ENCODE measurements around the gene PRICKLE3. TPM values are rescaled to one million over a fixed set of nuclear protein-coding genes. Genes with fewer than 3 reads are reported as not detected.
"Not testable (repeated sequence)": the region's sequence is repeated elsewhere in the genome, so short reads cannot be mapped to it uniquely, and the experiment has no call there.

Gene PRICKLE3
- total RNA-seq, 1 donor from 2014 or later = 20.2 TPM

DNA sequence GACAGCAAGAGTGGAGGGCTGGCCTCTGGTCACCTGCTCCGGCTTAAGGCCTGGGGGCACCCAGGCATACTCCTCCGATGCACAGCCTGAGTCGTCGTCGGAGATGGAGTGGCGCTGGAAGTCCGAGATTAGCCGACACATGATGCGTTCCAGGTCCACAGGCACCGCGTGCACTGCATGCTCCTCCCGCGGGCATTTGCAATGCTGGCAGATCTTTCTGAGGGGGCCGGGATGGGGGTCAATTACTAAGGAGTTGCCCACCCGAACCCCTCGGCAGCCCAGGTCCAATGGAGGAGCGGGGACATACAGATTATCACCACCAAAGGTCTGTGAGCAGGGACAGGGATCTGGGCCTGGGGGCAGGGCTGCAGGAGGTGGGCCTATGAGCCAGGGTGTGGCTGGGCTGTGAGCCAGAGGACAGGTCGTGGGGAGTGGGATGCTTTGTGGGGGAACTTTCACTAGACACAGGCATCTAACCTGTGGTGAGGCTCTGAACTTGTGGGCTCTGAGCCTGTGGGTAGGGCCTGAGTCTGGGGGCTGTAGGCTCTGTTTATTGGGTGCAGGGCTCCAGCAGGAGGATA is 2.4 kb downstream of the PRICKLE3 start:
- DNase-seq (ENCODE audit: low spot score) = no peak

- no peak for DNase-seq (ENCODE audit: low spot score)
These were observed 6.8 kb downstream of the PRICKLE3 start for GRCh38 chrX:49179358-49179757.

GRCh38 chrX:49178537-49178936 is 7.6 kb downstream of the PRICKLE3 start:
- no peak for DNase-seq (ENCODE audit: low spot score)

DNA sequence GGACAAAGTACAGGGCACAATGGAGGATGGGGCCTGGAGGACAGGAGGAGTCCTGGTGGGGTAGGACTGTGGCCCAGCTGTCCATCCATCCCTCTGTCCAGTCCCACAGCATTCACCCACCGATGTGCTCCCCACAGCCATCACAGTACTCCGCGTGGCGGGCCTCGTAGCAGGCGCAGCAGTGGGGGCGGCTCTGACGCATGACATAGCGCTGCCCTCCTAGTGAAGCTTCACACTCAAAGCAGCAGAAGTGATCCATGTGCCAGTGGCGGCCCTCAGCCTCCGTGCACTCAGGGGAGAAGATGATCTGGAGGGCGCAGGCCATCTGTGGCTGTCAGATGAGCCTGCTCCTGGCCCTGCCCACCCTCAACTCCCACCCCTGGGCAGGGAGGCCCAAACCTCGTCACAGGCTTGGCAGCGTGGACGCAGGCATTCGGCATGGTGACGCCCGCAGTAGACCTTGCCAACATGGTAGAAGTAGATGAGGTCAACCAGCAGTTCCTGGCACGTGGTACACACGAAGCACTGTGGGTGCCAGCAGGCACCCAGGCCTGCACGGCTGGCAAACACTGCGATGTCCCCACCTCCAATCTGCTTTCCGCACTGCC is 8.2 kb downstream of the PRICKLE3 start:
- DNase-seq (ENCODE audit: low spot score) = no peak

GRCh38 chrX:49177338-49177833 is 8.8 kb downstream of the PRICKLE3 start:
- no peak for DNase-seq (ENCODE audit: low spot score)

- no peak for DNase-seq (ENCODE audit: low spot score)
These were observed 9.5 kb downstream of the PRICKLE3 start for GRCh38 chrX:49176421-49177326.

GRCh38 chrX:49175435-49176274 is 10.5 kb downstream of the PRICKLE3 start:
- no peak for DNase-seq (ENCODE audit: low spot score)

DNA sequence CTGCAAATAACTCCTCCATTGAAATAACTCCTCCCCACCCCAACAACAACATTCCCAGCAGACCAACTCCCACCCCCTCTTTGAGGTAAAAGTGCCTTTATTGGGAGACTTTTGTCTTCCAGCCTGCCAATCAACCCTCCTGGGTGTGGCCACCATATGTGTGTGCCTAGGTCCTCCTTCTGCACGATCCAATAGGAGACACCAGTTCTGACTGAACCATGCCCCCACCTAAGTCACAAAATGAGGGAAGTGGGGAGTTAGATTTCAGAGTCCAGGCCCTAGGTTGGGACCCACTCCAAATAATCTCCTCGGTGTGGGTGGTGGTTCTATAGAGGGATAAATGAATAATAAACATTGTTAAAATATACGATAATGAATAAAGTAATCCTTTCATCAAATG is 11.4 kb downstream of the PRICKLE3 start:
- DNase-seq (ENCODE audit: low spot score) = no peak

DNA sequence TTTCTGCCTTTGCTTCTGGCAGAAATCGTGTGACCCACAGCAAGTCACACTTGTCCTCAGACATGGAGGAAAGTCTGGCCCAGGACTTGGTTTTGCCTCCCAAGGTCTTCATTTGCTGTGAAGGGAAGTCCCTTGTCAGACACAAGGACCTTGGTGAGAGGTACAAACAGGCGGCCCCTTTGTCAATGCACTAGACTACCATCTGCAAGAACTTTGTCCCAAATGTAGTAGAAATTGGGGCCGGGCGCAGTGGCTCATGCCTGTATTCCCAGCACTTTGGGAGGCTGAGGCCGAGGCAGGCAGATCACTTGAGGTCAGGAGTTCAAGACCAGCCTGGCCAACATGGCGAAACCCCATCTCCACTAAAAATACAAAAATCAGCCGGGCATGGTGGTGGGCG is 12.6 kb downstream of the PRICKLE3 start:
- not testable (repeated sequence) for DNase-seq (ENCODE audit: low spot score)

- peak; percentile 61 for DNase-seq (ENCODE audit: low spot score)
These were observed 13.8 kb downstream of the PRICKLE3 start for GRCh38 chrX:49172280-49172780.

GRCh38 chrX:49171752-49172279 is 14.4 kb downstream of the PRICKLE3 start, which contains the start of gene PLP2:
Gene PLP2, plus strand, starts transcription at chrX:49171898. Its CDS starts 103 bp downstream, at chrX:49172001.
- peak; percentile 69 for DNase-seq (ENCODE audit: low spot score)

DNA sequence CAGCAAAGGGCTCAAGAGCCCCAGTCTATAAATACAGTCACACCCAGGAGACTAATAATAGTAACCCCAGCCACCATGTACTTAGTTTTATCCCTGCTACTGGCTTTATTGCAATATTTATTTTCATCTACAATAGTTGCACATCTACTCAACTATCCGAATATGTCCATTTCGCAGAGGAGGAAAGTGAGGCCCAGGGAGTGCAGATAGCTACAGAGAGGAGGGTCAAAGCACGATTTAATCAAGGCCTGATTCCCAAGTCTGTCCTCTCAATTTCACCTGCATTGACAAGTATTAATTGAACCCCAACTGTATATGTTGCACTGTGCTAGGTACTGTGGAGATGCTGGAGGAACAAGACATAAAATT is 18.4 kb downstream of the PRICKLE3 start:
- no peak for DNase-seq (ENCODE audit: low spot score)

DNA sequence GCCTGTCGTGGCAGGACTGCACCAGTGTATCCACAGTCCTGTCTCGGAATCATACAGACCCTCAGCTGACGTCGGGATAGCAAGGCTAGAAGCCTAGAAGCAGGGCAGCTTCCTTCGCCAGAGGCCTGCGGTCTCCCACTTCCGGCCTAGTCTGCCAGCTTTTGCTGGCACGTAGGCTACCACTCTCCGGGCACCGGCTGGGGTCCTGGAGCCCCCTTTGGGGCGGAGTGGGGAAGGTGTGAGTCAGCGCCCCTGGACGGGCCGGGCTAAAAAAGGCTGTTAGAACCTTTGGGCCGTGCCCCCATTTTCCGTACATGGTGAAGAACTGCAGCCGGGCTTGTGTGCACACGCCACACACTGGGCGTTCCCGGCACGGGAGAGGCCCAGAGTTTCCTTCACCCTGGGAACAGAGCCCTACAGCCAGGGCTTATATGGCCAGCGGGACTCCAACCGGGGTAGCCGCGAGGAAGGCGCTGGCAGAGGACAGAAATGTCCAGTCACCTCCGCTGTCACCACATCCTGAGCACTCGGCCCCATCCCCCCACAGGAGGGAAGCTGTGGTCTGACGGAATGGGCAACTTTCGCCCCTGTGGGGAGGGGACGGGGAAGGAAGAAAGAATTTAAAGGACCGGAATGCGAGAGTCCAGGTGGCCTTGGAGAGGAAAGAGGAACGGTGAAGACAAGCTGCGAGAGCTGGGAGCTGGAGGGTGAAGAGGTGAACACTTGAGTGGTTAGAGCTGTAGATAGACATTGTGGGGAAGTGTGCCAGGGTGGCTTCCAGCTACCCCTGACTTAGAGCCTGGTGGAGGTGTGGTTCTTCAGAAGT is 19.0 kb downstream of the PRICKLE3 start:
- DNase-seq (ENCODE audit: low spot score) = peak; percentile 77

GRCh38 chrX:49165901-49166881 is 20.0 kb downstream of the PRICKLE3 start:
- DNase-seq (ENCODE audit: low spot score) = peak; percentile 87

GRCh38 chrX:49164589-49165360 is 21.4 kb downstream of the PRICKLE3 start:
- DNase-seq (ENCODE audit: low spot score) = no peak

DNA sequence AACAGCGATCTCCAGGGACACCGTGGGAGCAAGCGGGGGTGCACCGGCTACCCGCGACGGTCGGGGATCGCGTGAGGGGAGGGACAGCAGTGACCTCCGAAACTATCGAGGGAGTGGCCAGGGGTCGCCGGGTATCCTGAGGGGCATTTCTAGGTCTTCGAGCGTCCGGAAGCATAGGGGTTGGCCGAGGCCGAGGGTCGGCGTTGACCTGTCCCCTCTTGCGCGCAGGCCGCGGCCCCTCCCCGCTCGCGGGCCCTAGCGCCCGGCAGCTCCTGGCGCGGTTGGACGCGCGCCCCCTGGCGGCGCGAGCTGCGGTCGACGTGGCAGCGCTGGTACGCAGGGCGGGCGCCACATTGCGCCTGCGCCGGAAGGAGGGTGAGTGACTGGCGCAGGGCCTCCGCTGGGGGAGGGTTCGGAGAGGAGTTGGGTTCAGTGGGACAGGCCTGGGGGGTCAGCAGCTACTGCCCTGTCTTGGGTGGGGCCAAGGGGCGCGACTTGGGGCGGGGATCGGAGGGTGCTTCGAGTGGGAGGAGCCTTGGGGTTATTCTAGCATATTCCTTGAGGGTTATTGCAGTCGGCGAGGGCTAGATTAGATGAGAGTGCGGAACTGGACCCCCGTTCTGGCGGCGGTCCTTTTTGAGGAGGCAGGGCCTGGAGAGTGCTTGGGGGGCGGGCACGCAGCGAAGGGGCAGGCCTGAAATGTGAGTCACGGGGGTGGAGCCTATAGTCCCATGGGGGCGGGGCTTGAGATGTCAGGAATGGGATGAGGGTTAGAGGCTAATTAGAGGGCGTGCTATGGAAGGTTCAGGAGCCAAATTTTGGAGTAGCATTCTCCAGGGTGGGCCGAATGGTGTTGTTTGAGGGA is 22.4 kb downstream of the PRICKLE3 start:
- peak; percentile 84 for DNase-seq (ENCODE audit: low spot score)

DNA sequence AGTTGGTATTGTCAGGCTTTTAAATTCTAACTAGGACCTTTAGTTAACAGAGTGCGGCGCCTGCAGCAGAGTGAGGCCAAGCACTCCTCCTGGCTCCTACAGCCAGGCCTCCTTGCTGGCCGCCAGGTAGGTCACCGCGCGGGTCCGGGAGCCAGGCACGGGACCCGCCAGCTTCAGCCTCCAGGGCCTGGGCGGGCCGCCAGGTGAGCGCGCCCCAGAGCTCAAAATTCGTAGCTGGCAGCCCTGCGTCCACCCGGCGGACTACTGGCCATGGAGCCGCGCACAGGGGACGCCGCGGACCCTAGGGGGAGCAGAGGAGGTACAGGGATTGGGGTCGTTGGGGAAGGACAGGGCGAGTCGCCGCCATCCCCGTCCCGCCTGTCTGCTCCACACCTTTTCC is 23.6 kb downstream of the PRICKLE3 start, which contains the start of gene MAGIX:
MAGIX (plus strand) TSS at position 139 of the 400 bp plus-strand sequence; CDS start at position 271, 132 bp downstream.
- DNase-seq (ENCODE audit: low spot score) = no peak
